GM21717 (cell line): Measurements from ENCODE around the gene CFAP161.
"Not testable (repeated sequence)": the region's sequence is repeated elsewhere in the genome, so short reads cannot be mapped to it uniquely, and the experiment has no call there.

ENCODE experiments used
- ATAC-seq: cut with Tn5 transposase; IDR thresholded peaks from one replicate; pipeline ENCODE4 v1.9.1; 2021; ENCODE audit warnings: mild to moderate bottlenecking, moderate library complexity; ENCODE audit not compliant: unreplicated experiment

Gene CFAP161

DNA sequence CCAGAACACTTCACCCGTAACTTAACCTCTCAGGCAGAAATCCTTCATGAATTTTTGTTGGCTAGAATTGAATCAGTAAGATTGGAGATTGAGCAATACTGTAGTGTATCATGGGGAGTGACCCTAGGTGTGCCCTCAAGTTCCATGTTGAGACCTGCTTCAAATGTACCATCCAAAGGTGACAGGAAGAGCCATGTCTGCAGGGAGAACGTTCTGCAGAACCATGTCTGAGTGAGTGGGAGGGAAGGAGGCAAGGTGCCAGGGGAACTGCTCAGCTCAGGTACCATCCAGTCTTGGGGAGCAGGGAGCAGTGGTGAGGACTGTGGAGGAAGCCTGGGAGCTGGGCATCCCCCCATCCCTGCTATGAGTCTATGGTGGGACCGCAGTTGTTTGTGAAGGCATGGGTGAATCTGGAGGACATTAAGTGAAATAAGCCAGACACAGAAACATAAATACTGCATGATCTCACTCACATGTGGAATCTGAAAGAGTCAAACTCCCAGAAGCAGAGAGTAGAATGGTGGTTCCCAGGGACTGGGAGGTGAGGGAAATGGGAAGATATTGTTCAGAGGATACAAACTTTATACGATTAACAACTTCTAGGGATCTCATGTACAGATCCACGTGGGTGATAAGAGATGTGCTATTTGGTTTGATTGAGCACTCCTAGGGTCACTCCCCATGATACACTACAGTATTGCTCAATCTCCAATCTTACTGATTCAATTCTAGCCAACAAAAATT is 23.3 kb downstream of the CFAP161 start:
- ATAC-seq = no peak

DNA sequence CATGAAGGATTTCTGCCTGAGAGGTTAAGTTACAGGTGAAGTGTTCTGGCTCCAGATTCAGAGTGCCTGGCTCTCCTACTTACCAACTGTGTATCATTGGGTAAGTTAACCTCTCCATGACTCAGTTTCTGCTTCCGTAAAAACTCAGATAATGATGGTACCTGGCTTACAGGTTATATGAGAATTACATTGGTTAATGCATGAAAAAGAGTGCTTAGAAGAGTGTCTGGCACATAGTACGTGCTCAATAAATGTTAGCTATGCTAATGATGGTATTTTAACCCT is 23.8 kb downstream of the CFAP161 start:
- no peak for ATAC-seq

DNA sequence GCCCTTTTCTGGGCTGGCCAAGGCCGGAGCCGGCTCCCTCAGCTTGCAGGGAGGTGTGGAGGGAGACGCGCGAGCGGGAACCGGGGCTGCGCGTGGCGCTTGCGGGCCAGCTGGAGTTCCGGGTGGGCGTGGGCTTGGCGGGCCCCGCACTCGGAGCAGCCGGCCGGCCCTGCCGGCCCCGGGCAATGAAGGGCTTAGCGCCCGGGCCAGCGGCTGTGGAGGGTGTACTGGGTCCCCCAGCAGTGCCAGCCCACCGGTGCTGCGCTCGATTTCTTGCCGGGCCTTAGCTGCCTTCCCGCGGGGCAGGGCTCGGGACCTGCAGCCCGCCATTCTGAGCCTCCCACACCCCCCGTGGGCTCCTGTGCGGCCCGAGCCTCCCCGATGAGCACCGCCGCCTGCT is 24.5 kb downstream of the CFAP161 start:
- not testable (repeated sequence) for ATAC-seq

DNA sequence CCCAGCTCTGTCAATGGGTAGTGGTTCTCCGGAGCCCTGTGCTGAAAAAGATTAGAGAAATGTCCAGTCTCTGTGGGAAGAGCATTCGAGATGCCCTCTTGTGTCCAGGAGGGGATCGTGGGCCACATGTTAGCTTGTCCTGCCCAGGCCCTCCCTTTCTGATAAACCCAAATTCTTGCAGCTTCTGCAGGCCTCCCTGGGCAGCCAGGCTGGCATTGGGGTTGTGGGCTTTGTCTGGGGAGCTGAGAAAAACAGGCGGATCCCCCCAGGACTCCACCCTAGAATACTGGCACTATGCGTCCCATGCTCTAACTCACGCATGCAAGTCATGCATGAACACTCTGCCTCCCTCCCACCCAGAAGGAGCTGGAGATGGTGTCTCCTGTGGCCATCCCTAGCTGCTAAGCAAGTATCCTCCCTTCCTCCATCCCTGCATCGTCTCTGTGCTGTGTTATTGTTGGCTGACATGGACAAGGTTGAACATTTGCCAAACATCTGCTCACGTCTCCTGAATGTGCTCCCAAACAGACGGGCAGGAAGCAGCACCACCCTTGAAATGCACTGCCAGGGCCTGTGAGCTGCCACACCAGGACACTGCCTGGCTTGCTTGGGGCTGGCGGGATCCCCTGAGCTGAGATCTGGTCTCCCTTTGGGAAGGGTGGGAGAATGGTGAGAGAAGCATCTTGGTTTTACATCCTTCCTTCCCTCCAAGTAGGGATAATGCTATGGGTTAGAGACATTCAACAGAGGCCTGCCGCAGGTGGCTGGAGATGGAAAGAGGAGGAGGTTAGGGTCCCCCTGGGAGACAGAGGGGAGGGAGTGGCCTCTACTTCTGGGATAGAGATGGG is 26.5 kb downstream of the CFAP161 start:
- ATAC-seq = no peak

DNA sequence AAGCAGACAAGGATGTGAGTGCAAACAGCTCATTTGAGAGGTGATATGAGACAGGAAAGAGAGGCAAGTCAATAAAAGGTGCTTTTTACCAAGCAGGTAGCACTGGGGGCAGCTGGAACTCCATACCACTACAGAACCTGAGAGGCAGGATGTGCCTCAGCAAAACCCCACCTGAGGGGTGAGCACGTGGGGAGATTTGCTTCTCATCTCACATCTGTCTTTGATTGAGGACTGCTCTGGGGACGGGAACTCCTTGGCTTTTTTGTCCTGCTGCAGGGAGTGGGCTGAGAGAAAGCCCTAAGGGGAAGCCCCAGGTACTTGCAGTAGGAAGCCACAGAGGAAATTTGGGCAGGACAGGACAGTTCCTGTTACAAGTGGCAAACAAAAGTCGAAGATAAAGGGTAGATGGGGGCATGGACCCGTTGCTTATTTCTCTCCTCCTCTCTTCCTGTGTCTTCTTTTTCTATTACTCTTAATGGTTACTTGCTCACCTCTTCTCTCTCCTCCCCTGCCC is 27.1 kb downstream of the CFAP161 start:
- no peak for ATAC-seq

DNA sequence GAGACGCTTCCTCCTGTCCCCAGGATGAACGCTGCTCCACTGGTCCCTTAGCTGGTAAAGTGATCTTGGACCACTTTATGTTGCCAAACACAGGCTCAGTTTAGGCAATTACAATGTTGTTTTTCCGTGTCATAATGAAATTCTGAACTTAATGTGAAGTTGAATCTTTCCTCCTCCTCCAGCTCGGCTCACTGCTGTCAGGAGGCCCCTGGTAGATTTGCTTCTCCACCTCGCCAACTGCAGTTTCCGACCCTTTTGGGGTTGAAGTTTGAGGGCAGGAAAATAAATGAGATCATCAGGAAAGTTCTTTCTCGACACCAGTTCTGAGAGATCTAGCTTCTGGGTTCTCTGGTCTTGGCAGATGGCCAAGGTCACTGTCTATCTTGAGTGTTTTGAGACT is 27.8 kb downstream of the CFAP161 start:
- ATAC-seq = no peak

DNA sequence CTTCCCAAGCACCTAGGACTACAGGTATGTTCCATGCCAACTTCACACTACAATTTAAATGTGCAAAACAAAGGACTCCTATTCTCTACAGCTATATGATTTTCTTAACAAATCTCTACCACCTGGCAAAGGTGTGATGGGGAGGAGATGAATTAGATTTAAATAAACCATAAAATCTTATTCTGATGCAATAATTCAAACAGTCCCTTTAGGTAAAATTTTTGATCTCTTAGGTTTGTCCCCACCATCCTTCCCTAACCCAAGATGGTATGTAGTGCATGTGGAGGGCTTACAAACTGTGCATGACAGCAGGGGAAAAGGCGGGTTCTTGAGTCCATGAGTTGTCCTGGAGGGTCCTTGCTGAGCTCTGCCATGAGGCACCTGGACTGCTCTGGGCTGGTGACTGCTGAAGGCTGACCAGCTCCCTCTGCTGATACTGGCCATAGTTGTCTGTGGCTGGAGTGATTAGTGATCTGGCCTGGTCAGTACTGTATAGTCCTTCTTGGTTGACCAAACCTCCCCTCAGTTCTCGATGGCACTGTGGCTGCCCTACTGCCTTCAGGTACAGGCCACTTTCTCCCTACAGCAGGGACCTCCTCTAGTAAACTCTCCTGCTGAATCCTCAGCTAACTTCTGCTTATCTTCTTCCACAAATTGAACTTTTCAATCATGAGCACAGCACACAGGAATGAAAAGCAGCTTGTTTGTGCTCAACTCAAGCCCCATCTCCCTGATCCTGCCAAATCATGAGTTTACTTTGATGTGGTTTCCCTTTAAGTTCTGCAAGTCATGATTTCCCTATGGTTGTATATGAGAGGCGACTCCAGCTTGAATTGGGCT is 30.1 kb downstream of the CFAP161 start:
- no peak for ATAC-seq

DNA sequence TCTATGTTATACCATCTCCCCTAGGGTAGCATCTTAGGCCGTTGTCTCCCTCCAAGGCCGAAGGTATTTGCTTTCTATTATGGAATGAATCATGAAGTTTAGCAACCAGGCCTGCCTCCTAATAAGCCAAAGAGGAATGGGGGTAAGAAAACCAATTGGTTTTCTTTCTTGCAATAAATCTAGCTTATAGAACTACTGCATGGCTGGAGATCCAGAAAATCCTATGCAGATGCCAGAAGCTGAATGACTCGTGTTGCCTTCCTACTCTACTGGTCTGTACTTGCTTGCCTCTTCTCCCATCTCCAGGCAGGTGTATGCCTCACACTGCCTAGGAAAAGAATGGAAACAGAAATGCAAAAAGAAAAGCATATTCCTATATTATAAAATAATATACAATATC is 31.5 kb downstream of the CFAP161 start:
- ATAC-seq = no peak

DNA sequence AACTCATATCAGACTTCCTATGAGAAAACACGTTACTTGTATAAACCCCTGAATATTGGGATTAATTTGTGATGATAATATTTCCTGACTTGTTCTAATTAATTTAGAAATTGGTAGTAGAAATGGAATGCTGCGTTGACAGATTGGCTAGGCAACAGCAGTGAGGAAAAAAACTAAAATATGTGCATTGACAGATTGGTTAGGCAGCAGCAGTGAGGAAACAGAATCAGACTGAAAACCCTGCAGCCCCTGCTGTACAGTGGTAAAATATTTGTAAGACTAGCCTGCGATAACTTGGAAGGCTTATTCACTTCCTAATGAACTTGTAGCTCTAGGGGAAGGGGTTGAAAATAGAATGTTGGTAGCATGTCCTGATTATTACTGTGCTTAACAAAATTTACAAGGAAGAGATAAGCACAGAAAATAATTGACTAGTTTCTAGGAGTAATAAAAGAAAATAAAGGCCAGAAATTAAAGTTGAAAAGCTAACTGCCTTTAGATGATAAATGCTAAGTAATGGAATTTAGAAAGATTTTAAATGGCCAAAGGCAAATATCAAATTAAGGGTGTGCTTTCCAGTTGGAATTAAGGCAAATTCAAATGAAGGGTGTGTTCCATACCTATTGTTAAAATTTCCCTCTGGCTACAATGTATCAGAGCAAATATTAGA is 32.7 kb downstream of the CFAP161 start:
- ATAC-seq = no peak

DNA sequence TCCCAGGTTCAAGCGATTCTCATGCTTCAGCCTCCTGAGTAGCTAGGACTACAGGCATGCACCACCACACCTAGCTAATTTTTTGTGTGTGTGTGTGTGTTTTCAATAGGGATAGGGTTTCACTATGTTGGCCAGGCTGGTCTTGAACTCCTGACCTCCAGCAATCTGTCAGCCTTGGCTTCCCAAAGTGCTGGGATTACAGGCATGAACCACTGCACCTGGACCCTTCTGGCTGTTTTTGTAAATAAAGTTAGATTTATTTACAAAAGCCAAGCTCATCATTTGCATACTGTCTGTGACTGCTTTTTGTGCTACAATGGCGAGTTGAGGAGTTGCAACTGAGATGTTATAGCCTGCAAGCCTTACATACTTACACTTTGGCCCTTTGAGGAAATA is 34.1 kb downstream of the CFAP161 start:
- no peak for ATAC-seq

DNA sequence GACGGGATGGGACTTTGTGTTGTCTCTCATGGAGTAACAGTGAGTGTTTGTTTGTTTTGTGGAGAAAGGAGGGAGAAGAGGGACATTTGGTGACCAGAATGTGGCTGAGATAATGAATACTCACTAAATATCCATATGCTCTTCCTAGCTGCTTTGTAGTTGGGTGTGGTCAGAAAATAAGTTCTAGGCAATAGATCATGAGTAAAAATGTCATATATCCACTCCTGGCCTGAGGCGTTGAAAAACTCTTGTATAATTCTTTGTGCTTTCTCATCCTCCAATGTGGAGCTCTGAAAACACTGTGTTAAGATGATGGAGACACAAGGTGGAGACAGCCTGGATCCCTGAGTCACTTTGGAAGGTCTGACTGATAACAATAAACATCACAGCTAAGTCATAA is 34.6 kb downstream of the CFAP161 start:
- ATAC-seq = no peak

DNA sequence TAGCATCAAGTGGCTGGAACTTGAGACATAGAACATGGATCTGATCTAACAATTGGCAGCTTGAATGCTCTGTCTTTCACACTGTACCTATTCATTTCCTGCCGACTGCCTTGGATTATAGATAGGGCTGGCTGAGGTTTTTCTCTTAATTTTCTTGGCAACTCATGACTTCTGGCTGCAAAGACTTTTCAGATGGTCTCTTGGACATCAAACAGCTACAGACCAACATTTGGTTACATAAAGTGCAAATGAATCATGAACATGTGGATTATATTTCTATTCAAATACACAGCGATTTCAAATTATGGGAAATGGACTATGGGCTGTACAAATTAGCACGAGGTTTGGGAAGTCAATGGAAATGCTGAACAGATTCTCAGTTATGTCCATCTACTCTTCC is 36.4 kb downstream of the CFAP161 start:
- ATAC-seq = no peak

DNA sequence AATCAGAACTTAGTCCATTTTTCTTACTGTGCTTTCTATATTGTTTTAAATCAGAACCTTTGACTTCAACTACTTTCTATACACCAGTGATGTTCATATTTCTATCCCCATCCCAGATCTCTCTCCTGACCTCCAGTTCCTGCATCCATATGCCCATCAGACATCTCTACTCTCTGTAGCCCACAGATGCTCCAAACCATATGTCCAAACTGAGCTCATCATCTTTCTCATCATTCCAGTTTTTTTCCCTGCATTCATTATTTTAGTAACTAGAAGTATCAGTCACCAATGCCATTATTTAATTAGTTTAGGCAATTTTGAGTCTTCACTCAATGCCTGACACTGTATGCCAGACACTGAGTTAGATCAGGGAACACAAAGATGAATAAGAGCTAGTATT is 37.2 kb downstream of the CFAP161 start:
- ATAC-seq = no peak

DNA sequence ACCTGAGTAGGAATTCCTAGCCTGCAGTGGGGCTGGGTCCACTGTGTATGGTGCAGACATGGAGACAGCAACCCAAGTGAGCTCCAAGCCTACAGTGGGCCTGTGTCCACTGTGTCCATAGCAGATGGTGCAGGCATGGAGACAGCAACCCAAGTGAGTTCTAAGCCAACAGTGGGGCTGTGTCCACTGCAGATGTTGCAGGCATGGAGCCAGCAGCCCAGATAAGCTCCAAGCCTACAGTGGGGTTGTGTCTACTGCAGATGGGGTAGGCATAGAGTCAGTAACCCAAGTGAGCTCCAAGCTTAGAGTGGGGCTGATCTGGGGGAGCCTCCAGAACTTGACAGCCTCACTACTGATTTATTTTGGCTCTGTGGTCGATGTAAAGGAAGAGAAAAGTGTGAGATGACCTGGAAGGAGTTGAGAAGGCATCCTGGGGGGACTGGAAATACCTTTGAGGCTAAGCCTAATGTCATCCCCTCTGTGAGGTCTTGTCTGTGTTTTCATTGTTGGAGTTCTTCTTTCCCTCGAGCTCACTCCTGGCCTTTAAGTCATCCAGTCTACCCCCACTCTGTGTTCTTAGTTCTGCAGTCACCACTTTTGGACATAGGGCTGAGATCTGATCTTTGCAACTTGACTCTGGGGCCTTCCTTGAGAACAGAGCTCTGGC is 40.2 kb downstream of the CFAP161 start:
- no peak for ATAC-seq

DNA sequence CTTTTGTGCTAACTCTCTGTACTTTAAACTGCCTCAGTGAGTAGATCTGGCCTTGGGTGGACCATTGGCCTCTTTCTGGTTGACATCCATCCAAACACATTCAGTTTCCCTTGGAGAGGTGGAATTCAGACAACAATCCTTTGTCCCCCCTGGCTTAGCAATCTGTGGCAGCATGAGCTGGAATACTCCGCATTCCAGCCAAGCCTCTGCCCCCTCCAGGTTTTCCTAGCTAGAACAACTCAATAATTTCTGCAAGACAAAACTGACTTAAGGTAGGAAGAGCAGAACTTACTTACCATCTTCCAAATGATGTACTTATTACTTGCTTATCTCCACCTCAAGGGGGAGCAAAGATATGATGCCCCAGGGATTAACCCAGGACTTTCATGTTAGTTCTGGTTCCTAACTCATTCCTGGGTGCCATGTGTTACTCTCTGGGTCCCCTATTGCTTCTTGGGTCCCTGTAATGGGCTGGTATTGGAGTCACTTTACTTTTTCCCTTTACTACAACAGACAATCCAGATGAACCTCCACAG is 40.8 kb downstream of the CFAP161 start:
- ATAC-seq = no peak

DNA sequence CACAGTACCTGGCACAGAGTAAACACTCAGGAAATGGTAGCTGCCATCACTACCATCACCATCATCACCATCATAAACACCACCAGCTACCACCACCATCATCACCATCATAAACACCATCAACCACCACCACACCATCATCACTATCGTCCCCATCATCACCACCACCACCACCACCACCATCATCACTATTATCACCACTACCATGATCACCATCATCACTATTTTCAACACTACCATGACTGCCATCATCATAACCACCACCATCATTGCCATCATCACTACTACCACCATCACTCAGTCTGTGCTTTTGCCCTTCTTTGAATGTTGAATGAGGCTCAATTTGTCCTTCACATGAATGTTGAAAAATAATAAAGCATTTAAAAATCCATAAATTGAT is 41.4 kb downstream of the CFAP161 start:
- no peak for ATAC-seq

DNA sequence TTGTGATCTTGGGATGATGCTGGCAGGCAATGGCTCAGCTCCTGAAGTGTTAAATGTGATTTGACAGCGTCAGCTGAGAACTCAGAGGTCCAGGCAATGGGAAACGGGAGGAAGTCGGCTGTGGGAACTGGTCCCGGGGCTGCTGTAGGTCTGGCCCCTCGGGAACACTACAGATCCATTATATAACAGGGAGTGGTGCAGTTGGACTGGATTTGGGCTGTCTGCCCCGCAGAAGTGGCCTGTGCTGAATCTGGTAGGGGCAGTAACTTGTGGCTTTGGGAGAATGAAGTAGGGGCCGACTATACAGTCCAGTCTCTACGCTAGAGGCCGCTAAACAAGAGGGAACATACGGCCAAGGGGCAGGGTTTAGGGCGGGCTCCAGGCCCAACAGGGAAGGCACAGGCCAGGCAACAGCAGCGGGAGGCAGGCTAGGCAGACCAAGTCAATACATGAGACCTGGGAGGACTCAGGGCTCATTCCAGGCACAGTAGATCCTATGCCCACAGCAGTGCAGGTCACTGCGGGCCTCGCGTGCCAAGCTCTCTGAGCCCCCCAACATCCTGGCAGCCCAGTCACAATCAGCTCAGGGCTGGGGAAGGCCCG is 42.3 kb downstream of the CFAP161 start:
- no peak for ATAC-seq

DNA sequence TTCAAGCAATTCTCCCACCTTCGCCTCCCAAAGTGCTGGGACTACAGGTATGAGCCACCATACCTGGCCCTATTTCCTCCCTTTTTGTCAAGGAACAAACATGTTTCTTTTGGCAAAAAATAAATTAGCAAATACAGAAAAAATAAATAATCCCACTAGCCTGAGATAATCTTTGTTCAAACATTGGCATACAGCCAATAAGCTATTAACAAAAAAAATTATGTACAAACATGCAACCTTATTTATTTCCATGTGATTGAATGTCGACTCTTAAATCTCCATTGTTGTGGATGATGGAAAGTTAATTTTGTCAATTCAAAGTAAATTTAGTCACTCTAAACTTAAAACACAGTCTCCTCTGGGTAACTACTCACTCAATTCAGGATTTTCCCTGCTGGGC is 44.3 kb downstream of the CFAP161 start:
- no peak for ATAC-seq

DNA sequence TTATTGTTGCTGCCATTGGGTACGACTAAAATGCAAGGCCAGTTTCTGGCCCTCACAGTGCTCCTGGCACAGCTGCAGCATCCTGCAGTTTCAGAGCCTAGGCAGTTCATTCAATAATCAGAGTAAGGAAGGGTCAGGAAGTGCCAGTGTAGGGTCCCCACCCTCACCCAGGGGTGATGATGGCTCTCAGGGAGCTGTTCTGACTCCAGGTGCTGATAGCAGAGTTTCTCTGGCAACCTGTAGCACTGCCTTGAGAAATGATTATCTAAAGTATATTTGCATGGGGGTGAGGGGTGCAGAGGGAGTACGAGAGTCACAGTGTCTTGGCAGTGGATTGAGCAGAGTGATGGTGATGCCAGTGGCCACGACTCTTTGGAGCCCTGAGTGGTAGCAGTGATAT is 47.1 kb downstream of the CFAP161 start:
- ATAC-seq = no peak
